ENCODE measurements around the gene PDZD4.

DNA sequence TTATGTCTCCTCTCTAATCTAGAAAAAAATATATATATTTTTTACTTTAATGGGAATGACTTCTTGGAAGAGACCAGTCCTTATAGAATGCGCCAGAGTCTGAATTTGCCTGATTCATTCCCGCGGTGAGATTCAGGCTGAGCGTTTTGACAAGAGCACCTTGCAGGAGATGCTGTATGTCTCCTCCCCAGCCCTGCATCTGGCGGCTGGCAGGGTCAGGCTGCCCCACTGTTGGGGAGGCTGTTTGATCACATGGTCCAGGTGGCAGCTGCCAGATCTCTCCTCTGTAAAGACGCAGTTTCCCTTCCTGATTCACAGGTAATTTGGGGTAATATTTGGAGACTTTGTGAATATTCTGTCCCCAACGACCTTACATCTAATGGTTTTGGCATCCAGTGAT is 9.7 kb downstream of the PDZD4 start:
- TF ChIP-seq, protein P1, sequence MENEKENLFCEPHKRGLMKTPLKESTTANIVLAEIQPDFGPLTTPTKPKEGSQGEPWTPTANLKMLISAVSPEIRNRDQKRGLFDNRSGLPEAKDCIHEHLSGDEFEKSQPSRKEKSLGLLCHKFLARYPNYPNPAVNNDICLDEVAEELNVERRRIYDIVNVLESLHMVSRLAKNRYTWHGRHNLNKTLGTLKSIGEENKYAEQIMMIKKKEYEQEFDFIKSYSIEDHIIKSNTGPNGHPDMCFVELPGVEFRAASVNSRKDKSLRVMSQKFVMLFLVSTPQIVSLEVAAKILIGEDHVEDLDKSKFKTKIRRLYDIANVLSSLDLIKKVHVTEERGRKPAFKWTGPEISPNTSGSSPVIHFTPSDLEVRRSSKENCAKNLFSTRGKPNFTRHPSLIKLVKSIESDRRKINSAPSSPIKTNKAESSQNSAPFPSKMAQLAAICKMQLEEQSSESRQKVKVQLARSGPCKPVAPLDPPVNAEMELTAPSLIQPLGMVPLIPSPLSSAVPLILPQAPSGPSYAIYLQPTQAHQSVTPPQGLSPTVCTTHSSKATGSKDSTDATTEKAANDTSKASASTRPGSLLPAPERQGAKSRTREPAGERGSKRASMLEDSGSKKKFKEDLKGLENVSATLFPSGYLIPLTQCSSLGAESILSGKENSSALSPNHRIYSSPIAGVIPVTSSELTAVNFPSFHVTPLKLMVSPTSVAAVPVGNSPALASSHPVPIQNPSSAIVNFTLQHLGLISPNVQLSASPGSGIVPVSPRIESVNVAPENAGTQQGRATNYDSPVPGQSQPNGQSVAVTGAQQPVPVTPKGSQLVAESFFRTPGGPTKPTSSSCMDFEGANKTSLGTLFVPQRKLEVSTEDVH (IDR thresholded peaks at IDR 0.05; ENCODE audit: low read depth, partially characterized antibody), result no peak
- TF ChIP-seq, protein P2, sequence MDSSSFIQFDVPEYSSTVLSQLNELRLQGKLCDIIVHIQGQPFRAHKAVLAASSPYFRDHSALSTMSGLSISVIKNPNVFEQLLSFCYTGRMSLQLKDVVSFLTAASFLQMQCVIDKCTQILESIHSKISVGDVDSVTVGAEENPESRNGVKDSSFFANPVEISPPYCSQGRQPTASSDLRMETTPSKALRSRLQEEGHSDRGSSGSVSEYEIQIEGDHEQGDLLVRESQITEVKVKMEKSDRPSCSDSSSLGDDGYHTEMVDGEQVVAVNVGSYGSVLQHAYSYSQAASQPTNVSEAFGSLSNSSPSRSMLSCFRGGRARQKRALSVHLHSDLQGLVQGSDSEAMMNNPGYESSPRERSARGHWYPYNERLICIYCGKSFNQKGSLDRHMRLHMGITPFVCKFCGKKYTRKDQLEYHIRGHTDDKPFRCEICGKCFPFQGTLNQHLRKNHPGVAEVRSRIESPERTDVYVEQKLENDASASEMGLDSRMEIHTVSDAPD (CRISPR knock-in tag; IDR thresholded peaks at IDR 0.05), result no peak
- TF ChIP-seq HMG20A (CRISPR knock-in tag; conservative IDR thresholded peaks at IDR 0.05), result no peak
- TF ChIP-seq HNRNPH1 (optimal IDR thresholded peaks at IDR 0.05; ENCODE audit: low read depth, low read length), result no peak
- no peak for TF ChIP-seq HMGXB4 (CRISPR knock-in tag; IDR thresholded peaks at IDR 0.05)
- no peak for TF ChIP-seq XRCC4 (IDR thresholded peaks at IDR 0.05; ENCODE audit: extremely low read depth, insufficient read depth, insufficient read length)
- no peak for TF ChIP-seq GABPB1 (CRISPR knock-in tag; IDR thresholded peaks at IDR 0.05)
- TF ChIP-seq SP1 (CRISPR knock-in tag; IDR thresholded peaks at IDR 0.05), result no peak
- TF ChIP-seq NCOA4 (IDR thresholded peaks at IDR 0.05; ENCODE audit: partially characterized antibody), result no peak
- no peak for TF ChIP-seq LCOR (CRISPR knock-in tag; IDR thresholded peaks at IDR 0.05)

Data from K562 (cell line).